ENCODE measurements around the gene FIG4.
"Not testable (repeated sequence)": the region's sequence is repeated elsewhere in the genome, so short reads cannot be mapped to it uniquely, and the experiment has no call there.

FIG4 gene

GRCh38 chr6:109705258-109705657, 14.2 kb downstream of the FIG4 start:
- peak; percentile 74 for DNase-seq

GRCh38 chr6:109706513-109706912, 15.4 kb downstream of the FIG4 start:
- DNase-seq = no peak

GRCh38 chr6:109708099-109708498, 17.0 kb downstream of the FIG4 start:
- DNase-seq = not testable (repeated sequence)

GRCh38 chr6:109713097-109713496, 22.0 kb downstream of the FIG4 start:
- no peak for DNase-seq

- no peak for DNase-seq
Measured at GRCh38 chr6:109714166-109714565, 23.1 kb downstream of the FIG4 start.

- DNase-seq = no peak
Measured at GRCh38 chr6:109714611-109715010, 23.5 kb downstream of the FIG4 start.

GRCh38 chr6:109715616-109716015, 24.5 kb downstream of the FIG4 start:
- DNase-seq = no peak

- no peak for DNase-seq
Measured at GRCh38 chr6:109717971-109718370, 26.9 kb downstream of the FIG4 start.

GRCh38 chr6:109718991-109719390, 27.9 kb downstream of the FIG4 start:
- no peak for DNase-seq

GRCh38 chr6:109720311-109720710, 29.2 kb downstream of the FIG4 start:
- DNase-seq = no peak

- no peak for DNase-seq
Measured at GRCh38 chr6:109722011-109722410, 30.9 kb downstream of the FIG4 start.

GRCh38 chr6:109722564-109723254, 31.6 kb downstream of the FIG4 start:
- DNase-seq = no peak

GRCh38 chr6:109725250-109725649, 34.2 kb downstream of the FIG4 start:
- not testable (repeated sequence) for DNase-seq

- no peak for DNase-seq
Measured at GRCh38 chr6:109736273-109737025, 45.4 kb downstream of the FIG4 start.

GRCh38 chr6:109738255-109738654, 47.2 kb downstream of the FIG4 start:
- DNase-seq = no peak

- DNase-seq = no peak
Measured at GRCh38 chr6:109738667-109739066, 47.6 kb downstream of the FIG4 start.

- DNase-seq = no peak
Measured at GRCh38 chr6:109739686-109740085, 48.6 kb downstream of the FIG4 start.

GRCh38 chr6:109740787-109741186, 49.7 kb downstream of the FIG4 start:
- no peak for DNase-seq

GRCh38 chr6:109743739-109744138, 52.6 kb downstream of the FIG4 start:
- no peak for DNase-seq

- DNase-seq = not testable (repeated sequence)
Measured at GRCh38 chr6:109744779-109745178, 53.7 kb downstream of the FIG4 start.

- no peak for DNase-seq
Measured at GRCh38 chr6:109747221-109747620, 56.1 kb downstream of the FIG4 start.

- DNase-seq = no peak
Measured at GRCh38 chr6:109759098-109759955, 68.2 kb downstream of the FIG4 start.

GRCh38 chr6:109760208-109760607, 69.1 kb downstream of the FIG4 start:
- DNase-seq = no peak

Data from CD4-positive, alpha-beta T cell treated with Interleukin-6 for 4 hours (primary cell).